ENCODE results near the gene TLR10.
"Not testable (repeated sequence)": the region's sequence is repeated elsewhere in the genome, so short reads cannot be mapped to it uniquely, and the experiment has no call there.

TLR10 gene

DNA sequence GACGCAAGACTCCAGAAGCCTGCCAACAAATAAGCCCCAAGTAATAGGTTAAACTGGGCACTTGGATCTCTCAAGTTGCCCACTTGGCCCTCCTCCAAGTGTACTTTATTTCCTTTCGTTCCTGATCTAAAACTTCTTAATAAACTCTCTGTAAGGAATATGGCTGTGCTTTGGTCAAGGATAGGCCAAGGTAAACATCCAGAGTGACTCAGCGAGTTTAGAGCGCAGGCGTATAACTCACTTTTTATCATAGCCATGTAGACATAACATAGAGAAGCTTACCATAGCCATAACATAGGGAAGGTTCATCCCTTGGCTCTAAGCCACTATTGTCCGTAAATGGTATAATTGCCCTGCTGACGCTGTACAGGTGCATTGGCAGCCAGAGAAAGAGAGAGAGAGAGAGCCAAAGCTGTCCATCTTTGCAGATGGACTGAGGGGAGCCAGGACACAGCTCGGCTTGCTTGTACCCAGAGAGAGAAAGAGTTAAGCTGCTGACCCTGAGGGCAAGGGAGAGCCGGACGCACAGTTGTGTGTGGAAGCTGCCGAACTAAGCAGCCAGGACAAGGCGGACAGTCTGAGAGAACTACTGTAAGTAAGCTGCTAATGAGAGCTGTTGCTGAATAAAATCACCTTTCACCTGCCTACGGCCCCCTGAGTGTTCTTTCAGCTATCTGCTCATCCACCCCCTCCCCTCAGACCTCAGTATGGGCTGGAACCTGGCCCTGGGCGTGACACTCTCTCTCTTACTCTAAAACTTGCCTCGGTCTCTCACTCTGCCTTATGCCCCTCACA is 20.0 kb upstream of the TLR10 start:
- DNase-seq = no peak

DNA sequence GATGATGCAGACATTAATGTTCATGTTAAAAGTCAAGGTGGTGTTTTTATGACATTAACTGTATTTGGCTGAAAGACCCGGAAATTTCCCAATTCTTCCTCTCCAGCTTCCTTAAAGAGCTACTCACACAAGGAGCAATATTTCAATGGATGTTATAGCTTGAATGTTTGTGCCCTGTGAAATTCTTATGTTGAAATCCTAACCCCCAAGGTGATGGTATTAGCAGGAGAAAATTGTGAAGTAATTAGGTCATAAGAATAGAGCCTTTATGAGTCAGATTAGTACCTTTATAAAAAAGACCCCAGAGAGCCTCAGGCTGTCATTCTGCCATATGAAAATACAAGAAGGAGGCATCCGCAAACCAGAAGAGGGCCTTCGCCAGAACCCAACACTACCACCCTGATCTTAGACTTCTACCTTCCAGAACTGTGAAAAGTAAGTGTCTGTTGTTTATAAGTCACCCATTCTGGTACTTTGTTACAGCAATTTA is 18.2 kb upstream of the TLR10 start:
- no peak for DNase-seq

DNA sequence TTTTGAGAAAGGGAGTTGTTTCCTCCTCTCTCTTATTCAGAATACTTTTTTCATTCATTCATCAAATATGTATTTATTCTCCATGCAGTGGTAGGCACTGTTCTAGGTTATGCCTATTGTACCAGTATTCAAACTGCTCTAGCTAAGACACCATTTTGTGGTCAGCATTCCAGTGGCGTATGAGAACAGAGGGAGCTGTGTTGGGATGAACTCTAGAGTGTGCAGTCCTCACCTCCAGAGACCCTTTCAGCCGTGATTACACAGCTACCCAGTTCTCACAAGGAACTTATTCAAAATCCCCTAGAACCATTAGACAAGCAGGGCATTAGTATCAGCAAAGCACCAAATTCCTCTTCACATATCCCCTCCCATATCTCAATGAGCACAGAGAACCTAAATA is 17.6 kb upstream of the TLR10 start:
- no peak for DNase-seq

DNA sequence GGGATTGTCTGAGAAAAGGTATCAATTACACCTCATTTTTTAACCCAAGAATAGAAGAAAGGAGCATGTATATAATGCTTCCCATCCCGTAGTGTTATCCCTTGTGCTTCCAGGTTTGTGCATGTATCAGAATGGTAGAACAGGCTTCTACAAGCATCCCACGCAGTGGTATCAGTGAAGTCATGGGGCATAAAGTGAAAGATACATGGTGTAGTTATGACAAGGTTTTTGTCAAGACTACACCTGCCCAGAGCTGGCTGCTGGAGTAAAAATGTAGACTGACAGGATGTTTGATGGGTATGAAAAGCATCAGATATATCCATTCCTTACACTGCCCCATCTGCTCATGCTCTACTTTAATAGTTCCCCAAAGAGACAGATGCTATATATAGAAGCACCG is 12.3 kb upstream of the TLR10 start:
- DNase-seq = no peak

DNA sequence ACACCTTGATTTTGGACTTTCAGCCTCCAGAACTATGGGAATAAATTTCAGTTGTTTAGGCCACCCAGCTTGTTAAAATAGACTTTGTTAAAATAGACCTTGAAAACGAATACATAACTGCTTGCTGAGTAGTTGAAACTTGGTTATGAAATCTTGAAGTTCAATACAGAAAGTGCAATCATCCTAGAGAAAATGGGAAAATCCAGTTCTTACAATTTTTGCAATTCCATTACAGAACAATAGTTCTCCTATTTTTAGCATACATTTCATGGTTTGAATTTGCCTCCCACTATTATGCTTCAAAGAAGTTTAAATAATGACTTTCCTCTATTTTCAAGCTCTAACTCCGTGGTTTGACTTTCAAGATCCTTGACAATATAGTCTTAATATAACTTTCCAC is 11.3 kb upstream of the TLR10 start:
- no peak for DNase-seq

DNA sequence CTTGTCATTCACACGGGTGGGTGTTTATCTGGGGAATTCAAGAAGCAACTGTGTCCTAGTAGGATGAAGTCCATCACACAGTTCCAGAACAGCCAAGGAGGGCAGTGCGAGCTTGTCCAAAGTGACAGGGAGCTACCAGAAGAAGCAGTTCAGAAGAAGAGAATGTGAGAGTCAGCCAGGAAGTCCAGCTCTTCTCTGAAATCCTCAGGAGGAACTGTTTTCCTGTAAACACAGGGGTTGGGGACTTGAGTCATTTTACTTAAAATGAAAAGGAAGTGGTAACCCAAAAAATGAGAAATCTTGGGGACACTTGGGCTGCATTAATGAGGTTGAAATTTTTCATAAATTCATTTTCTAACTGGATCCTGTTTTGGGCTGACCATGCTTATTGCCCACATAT is 8.2 kb upstream of the TLR10 start:
- no peak for DNase-seq

DNA sequence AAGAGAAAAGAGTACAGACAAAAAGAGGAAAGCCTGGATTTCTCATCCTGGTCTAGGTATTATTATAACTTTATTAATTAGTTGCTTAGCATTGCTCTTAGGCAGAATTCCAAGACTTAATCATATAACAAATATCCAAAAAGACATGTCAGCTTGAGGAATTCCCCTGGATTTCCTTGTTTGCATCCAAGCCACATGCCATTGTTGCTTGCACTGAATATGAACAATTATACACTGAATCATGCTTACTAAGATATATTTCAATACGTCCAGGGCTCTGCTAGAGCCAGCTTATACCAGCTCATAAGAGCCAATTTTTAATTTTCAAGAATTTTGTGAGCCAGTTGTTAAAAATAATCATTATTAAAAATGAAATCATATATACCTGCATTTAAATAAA is 5.5 kb upstream of the TLR10 start:
- DNase-seq = no peak

- no peak for DNase-seq
Measured at GRCh38 chr4:38787693-38788092, 4.9 kb upstream of the TLR10 start.

DNA sequence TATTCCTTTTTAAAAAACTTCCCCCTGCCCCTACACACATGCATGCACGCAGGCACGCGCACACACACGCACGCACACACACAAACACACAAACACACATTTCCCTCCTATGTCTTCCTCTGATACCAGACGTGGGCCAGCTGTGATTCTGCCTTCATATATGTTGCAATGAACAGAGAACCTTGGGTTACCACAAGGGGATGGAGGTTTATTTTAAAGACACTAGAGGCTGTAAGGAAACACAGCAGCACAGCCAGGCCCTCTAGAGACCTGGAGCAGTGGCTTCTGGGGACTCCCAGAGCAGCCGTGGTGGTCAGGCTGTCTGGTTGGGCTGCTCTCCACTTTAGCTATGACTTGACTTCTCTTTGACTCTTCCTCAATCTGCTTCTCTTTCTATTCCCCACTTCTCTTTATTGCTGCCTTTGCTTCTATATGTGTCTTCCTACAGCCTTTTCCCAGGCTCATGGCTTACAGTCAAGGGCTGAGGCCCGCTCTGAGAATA is 3.2 kb upstream of the TLR10 start:
- no peak for DNase-seq

DNA sequence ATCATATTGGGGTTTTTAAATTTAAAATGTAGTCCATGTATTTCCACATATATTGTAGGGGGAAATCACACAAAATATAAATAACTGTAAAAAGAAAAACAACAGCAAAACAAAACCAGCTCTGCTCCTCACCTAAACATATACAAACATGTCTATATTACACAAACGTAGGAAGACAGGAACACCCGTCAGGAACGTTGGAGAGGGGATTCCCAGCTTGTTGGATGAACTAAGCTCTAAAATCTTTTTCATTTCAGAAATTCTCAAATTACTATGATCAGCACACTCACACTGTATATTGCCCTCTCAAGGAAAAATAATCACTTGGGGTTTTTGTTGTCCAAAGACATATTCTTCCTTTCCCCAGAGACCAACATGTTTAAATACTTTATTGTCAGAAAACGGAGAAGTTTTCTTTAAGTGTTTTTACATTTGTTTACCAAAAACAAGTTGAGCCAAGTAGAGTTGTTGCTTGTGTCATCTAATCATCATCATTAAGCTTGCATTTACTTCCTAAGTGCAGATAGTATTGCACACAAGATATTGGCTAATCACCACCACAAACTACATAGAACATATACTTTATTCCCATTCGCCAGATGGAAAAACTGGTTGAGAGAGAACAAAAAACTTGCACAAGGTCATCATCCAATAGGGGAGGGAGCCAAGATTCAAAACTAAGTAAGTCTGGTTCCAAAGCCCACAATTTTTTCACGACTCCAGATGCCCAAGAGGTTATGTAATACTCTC is 2.4 kb upstream of the TLR10 start:
- DNase-seq = no peak

DNA sequence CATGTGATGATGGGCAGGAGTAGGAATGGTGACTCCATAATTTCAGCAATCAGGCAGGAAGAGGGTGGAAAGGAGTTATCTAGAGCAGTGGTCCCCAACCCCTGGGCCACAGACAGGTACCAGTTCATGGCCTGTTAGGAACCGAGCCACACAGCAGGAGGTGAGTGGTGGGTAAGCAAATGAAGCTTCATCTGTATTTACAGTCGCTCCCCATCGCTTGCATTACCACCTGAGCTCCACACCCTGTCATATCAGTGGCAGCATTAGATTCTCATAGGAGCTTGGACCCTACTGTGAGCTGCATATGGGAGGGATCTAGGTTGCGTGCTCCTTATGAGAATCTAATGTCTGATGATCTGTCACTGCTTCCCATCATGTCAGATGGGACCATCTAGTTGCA is 1.4 kb upstream of the TLR10 start:
- DNase-seq = no peak

GRCh38 chr4:38783109-38783460 is 295 bp upstream of the TLR10 start:
- DNase-seq = no peak

DNA sequence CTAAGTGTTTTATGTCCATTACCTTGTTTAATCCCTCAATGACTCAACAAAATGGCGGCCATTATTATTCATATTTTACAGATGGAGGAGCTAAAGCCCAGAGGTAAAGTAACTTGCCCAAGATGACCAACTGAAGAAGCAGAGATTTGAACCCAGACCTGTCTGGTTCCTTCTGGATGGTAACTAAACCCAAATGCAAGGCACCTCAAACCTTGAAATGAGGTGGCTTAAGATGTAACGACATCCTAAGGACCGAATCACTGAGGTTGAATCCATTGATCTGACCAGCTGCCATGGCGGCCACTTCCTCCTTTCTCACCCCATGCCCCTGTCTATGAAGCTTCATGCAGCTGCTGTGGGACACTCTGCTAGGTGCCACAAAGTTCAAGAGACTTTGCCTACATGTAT is 932 bp downstream of the TLR10 start:
- DNase-seq = no peak

DNA sequence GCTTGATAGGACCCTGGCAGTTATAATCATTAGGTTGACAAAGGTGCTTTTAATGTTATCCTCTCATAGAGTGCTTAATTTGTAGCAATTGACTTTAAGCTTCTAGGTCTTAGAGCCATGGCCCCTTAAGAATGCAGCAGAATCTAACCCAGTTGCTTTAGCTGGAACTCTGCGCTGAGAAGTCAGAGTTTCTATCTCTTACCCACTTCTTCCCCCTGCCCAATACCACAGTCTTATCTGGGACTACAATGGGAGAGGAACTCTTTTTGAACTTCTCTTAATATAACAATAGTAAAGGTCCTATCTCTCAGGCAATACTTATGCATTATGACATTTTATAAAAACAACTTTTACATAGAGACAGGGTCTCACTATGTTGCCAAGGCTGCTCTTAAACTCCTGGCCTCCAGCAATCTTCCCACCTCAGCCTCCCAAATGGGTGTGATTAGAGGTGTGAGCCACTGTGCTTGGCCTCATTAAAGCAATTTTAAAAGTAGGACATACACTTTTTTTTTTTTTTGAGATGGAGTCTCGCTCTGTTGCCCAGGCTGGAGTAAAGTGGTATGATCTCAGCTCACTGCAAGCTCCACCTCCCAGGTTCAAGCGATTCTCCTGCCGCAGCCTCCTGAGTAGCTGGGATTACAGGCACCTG is 1.8 kb downstream of the TLR10 start:
- DNase-seq = no peak

DNA sequence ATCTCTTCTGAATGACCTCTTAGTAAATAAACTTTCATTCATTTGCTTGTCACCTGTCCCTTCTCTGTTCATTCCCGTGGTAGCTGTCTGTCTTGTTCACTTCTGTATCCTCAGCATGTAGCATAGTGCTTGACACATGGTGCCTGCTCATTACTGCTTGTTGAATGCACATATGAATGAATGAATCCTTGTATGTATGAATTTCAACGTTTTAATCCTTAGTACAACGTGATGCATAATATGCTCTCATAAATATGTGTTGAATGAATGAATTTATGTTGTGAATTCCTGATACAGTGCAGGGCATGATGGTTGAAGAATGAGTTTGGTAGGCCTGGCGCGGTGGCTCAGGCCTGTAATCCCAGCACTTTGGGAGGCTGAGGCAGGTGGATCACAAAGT is 3.0 kb downstream of the TLR10 start:
- no peak for DNase-seq

GRCh38 chr4:38777925-38778324 is 4.9 kb downstream of the TLR10 start:
- not testable (repeated sequence) for DNase-seq

- DNase-seq = no peak
Measured at GRCh38 chr4:38775326-38775725, 7.5 kb downstream of the TLR10 start.

- DNase-seq = no peak
Measured at GRCh38 chr4:38774181-38774955, 8.4 kb downstream of the TLR10 start.

- DNase-seq = not testable (repeated sequence)
Measured at GRCh38 chr4:38770281-38770680, 12.5 kb downstream of the TLR10 start.

DNA sequence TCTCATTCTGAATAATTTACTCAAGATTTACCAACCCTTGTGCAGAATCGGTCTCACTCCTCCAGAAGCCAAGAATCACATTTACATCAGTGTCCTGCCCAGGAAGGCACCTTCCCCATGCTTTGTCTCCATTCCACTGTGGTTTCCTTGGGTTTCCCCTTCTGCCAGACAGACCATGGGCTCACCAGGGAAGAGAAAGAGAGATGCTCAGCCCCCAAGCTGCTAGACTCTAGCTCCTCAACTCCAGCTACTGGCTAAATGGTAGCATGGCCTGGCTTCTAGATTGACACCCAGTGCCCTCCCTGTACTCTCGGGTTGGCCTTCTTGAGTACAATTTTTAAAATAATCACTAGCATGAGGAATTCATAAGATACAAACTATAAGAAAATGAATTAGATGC is 12.9 kb downstream of the TLR10 start:
- no peak for DNase-seq

- DNase-seq = no peak
Measured at GRCh38 chr4:38769441-38769840, 13.3 kb downstream of the TLR10 start.

DNA sequence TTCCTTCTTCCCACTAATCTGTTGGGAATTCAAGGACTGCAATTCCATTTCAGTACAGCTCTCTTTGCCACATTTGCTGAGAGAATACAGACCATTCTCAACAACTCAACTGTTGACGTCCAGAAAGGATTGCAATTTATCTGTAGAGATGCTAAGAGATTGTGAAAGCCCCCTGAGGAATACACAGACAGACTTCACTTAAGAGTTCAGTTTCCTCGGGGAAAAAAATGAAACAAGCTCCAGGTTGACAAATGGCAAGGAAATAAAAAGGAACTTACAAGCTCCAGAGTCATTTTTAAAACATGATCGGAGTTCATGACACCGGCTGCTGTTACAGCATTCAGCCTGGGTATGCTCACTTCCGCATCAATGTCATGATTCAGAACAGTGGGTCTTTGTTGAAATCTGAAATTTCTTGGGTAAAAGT is 13.8 kb downstream of the TLR10 start:
- DNase-seq = no peak

- not testable (repeated sequence) for DNase-seq
Measured at GRCh38 chr4:38766940-38767339, 15.8 kb downstream of the TLR10 start.

Measured in right hindlimb (tissue), 1 donor.